ENCODE results near the gene CSF2.

CSF2 gene

DNA sequence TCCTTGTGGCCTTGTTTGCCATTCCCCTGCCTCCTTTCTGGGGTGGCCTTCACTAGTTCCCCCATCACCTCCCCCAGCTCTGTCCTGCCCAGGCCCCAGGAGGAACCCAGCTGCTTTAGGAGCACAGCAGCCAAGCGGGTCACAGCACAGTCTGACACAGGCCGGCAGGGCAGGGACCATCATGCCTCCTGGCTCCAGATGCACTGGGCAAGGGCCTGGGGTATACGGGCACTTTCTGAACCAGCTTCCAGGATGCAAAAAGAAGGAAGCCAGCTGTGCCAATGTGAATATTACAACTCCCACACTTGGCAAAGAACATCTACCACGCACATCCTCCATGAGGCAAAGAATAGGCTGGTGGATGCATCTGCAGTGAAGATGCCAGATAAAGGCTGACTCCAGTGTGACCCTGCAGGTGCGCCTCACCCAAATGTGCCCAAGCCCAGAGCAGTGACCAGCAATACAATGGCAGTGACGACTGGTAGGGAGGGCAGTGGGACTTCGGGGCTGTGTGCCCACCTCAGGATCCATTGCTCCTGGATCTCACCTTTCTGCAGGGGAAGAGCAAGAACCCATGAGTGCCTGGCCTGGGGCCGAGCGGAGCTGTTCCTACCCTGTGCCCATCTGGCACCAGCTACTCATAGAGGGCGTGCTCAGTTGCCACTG, 19.4 kb upstream of the CSF2 start:
- intact Hi-C loops (cut with DNase I): no loop called here
- DNase-seq: peak in 4 of 10 donors; percentile 1 to 70 (median 54)

DNA sequence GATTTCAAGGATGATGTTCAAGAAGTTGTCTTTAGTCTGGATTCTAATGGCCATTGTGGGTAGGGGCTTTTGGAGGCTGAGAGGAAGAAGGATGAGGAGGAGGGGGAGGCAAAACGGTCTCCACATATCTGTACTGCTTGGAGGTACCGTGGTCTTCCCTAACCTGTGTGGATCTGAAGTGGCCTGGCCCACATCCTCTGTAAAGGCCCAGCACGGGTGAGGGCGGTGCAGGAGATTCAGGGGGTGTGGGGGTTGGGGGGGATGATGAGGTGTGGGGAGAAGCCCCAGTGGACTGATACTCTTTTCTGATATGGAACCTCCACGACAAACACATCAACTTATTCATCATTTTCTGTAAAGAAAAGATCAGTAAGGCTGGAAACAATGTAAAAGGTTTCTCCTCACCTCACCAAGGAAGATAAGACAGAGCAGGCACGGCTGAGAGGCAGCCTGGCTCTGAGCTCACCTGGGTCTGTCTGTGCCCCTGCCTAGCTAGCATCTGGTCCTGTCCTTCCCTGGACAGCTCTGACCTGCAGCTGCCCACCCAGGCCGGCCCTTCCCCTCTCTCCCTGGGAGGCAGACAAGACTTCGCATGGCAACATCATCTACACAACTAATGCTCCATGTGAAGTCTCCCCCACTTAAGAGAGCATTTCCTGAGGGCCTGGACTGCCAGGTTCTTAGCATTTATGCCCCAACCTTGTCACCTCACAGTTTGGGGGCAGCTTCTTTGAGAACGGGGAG, 18.7 kb upstream of the CSF2 start:
- intact Hi-C loops (cut with DNase I): no loop called here

DNA sequence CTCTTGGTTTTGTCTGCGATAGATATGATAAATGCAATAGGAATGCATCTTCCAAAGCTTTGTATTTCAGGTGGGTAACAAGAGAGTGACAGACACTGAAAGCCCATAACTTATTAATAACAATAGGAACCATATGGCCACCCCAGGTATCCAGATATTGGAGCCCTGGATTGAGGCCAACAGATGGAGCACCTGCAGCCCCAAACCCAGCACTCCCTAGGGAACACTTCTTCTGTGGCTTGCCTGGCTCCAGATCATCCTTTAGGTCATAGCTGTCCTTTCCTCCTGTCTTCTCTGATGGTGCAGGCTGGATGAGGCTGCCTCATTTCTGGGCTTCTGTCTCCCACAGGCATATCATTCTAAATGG, 18.2 kb upstream of the CSF2 start:
- DNase-seq: no peak
- intact Hi-C loops (cut with DNase I): no loop called here

More for the DNA sequence above, 18.7 kb upstream of the CSF2 start:
- DNase-seq: peak in 3 of 10 donors; percentile 0 to 63 (median 35)

DNA sequence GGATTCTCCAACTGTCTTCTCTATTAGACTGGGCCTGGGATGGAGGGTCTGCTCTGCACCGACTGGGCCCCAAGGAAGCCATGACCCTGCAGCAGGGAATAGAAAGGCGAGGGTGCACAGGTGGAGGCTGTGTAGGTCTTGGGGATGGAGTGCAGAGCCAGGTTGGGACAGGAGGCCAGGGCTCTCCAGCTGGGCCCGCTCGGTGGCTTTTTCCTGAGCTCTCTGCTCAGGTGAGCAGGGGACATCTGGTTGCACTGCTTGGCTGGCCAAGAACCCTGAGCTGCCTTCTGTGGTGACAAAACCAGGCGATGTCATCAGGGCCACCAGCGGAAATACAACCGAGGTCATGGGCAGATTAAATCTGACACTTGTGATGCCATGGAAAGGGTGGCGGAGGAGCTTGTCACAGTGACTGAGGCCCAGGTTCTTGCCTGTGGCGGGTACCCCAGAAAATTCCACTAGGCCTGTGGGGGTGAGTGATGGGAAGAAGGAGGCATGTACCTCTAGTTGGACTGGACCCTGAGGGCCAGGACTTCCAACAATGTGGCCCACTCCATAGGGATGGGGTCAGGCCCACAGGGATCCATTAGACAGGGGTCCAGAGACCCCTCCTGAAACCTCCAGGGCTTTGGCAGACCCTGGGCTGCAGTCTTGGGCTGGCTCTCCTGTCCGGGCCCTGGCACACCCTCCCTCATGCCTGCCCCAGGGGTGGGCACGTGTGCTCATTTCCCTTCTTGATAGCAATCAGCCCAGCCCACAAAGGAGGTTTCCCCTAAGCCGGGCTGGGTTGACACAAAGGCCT, 17.6 kb upstream of the CSF2 start:
- DNase-seq: peak in 4 of 10 donors; percentile 6 to 76 (median 31)
- intact Hi-C loops (cut with DNase I): no loop called here

DNA sequence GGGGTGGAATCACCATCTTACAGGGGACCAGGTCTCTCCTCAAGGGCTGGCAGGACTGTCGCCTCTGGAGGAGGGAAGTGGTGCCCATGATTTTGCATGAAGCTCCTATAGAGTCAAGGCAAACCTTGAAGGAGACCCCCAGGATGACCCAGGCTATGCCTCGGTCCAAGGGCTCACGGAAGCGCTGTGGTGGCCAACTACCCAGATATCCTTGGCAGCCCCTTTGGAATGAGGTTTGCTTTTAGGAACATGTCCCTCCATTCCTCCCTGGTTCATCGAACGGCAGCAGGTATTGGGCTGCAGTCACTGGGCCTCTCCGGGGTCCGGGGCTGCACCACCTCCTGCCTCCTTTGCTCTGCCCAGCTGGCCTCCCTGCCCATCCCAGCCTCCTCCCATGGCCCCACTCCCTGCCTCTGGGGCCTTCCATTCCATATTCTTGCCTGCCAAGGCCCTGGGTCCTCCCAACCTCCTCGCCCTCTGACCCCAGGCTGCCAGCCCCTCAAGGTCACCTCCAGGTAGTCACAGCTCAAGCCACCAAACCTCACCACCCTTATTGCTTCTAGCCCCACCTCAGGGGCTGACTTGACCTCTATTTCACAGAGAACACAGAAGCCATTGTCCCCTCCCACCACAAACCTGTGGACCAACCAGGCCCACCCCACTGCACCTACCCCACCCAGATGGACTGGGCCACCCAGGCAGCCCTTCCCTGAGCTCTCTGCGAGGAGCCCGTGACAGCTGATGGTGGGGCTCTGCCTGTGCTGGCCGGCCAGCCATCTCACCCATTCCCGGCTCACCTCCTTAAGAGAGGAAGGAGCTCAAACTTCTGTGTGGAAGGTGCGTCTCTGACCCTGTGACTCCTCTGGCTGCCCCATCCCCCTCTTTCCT, 16.7 kb upstream of the CSF2 start:
- peak in 5 of 10 donors; percentile 3 to 71 (median 33) for DNase-seq
- intact Hi-C loops (cut with DNase I): no loop called here

DNA sequence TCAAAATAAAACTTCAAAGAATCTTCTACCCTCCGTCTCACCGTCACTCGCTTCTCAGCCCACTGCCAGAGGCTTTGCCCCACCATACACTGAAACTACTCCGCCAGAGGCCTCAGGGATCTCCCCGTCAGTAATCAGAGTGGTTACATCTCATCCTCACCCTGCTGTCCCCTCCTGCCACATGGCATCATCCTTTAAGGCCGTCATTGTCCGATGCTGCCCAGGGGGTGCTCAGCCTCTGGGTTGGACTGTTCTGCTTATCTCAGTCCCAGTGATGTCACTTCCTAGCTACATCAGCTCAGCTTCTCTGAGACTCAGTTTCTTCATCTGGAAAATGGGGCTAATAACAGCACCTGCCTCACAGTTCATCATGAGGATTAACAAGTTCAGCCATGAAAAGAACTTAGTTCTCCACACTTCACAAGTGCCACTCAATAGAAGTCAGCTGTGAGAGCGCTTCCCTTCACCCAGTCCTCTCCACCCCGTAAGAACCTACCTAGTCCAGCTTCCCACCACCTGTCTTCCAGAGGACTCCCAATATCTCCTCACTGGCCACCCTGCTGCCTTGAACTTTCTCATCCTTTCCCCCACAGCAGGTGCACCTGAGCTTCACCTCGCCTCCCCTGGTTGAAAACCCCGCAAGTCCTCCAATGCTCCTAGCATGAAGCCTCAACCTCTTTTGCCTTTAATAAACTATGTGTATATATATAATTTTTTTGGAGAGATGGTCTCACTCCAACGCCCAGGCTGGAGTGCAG, 15.9 kb upstream of the CSF2 start:
- intact Hi-C loops (cut with DNase I): no loop called here
- peak in 4 of 10 donors; percentile 1 to 41 (median 11) for DNase-seq

DNA sequence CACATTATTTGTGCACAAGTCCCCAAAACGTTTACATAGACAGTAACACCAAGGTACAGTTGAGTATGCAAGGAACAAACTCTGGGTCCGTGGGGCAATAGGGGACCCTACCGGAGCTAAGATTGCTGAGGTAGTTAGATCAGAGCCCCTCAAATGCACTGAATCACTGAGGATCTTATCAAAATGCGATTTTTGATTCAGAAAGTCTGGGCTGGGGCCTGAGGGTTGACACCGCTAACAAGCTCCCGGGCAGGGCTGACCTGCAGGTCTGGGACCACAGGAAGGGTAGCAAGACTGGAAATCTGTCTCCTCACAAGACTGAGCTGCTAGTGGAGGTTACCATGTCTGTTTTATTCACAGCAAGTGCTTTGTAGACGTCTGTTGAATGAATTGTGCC, 14.9 kb upstream of the CSF2 start:
- intact Hi-C loops (cut with DNase I): no loop called here
- DNase-seq: peak in 2 of 10 donors; percentile 1 to 11

DNA sequence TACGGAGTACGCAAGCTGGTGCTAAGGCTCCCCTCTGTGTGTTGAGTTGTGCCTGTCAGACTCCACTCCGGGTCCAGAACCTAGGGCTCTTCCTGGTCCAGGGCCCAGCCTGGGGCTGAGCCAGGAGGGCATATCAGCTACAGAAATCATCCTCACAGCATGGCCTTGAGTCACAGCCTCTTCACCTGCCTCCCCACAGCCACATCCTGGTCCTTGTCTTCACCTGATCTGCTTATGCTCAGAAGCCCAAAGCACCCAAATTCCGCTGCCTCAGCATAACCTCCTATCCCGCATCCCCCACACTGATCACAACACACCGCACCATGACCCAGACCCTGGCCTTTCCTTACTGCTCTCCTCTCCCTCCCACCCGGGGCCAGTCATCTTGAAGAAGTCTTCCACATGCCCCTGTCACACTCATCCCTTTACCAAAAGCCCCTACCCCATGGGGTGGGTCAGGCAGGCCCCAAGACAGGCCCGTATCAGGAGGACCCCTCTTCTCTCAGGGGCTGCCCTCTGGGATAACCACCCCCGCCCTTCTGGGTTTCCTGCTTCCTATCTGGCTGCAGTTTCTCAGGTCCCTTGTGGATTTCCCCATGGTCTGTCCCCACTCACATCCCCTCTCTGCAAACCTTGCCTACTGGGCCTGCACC, 14.4 kb upstream of the CSF2 start:
- peak in 4 of 10 donors; percentile 1 to 64 (median 38) for DNase-seq
- intact Hi-C loops (cut with DNase I): no loop called here

DNA sequence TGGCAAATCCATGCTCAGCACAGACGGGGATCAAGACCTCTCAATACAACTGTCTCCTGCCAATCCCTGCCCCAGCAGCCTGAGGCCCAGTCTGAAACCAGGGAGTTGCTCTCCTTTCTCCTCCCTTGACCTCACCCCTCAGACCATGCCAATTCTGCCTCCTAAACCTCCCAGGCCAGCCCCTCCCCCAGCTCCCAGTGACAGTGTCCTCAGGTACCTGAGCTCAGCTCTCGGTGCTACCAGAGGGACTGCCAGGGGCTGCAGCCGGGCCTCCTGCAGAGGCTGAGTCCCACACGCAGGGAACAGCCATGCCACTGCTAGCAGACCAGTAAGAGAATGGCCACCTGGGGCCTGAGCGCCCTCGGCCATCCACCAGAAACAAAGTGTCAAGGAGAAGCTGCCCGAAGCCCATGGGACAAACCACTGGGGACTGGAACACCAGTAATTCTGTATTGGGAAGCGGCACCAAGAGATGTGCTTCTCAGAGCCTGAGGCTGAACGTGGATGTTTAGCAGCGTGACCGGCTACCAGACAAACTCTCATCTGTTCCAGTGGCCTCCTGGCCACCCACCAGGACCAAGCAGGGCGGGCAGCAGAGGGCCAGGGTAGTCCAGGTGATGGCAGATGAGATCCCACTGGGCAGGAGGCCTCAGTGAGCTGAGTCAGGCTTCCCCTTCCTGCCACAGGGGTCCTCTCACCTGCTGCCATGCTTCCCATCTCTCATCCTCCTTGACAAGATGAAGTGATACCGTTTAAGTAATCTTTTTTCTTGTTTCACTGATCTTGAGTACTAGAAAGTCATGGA, 13.7 kb upstream of the CSF2 start:
- intact Hi-C loops (cut with DNase I): loop anchor here (5.0 kb wide), 1 partner anchor 473 kb away; no protein-coding TSS in a partner anchor
- DNase-seq: peak in 5 of 10 donors; percentile 0 to 68 (median 41)

DNA sequence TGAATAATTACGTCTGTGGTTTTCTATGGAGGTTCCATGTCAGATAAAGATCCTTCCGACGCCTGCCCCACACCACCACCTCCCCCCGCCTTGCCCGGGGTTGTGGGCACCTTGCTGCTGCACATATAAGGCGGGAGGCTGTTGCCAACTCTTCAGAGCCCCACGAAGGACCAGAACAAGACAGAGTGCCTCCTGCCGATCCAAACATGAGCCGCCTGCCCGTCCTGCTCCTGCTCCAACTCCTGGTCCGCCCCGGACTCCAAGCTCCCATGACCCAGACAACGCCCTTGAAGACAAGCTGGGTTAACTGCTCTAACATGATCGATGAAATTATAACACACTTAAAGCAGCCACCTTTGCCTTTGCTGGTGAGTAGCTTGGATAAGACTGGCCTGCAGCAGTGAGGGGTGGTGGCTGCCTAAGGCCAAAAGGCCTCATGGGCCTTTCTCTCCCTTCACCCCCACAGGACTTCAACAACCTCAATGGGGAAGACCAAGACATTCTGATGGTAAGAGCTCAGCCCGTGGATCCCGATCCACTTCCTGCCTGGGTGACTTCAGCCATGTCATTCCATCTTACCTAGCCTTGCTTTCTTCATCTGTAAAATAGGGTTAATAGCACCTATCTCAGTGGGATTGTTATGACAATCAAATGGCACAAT, 13.0 kb upstream of the CSF2 start, which contains the start of gene IL3:
TSS of gene IL3 (plus strand) at position 155 of the 661 bp plus-strand sequence. CDS start at position 207, 52 bp downstream.
- intact Hi-C loops (cut with DNase I): loop anchor here (5.0 kb wide), 1 partner anchor 473 kb away; no protein-coding TSS in a partner anchor
- peak in 5 of 10 donors; percentile 1 to 64 (median 29) for DNase-seq

DNA sequence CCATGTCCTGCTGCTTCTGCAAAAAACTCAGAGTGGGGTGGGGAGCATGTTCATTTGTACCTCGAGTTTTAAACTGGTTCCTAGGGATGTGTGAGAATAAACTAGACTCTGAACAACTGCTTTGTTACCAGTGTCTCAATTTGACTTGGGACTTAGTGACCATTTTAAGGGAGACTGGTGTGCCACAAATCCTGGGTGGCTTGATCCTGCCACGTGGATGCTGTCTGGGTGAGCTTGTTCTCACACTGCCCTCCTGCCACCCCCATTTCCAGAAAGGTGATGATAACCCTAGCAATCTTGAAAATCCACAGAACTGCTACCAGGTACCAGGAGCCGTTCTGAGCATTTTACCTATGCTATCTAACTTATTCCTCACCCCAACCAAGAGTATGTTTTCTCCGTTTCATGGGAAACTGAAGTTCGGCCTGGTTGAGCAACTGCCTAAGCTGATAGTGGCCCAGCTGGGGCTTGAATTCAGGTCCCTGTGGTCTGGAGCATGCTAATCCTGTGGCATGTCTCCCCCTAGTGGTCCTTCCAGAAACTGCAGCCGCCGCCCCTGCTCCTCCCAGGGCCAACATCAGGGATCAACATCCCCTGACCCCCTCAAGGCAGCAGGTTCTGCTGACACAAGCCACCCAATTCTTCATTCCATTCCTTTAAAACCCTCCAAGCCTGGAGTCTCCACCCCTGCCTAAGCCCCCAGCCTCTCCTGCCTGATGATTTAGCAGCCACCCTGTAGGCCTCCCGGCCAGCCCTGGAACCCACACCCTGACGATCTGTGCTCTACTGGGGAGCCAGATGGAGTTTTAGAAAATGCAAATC, 10.3 kb upstream of the CSF2 start:
- peak; percentile 54 to 94 (median 76) for DNase-seq
- intact Hi-C loops (cut with DNase I): loop anchor here (5.0 kb wide), 1 partner anchor 476 kb away; no protein-coding TSS in a partner anchor

DNA sequence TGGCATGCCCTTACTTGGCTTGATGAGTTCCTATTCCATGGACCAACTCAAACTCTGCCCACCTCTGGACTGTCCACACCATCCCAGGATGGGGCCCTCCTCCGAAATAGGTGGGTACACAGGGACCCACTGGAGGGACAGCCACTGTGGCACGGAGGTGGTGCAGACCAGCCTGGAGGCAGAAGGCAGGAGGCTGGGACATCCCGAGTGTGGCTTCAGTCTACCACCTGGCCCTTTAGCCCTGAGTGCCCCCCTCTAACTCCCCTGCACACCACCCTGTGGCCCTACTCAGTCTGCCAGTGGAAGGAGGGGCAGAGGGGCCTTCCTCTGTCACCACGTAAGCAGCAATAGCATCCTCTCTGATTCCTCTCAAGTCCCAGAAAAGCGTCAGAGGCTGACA, 9.4 kb upstream of the CSF2 start:
- intact Hi-C loops (cut with DNase I): loop anchor here (5.0 kb wide), 1 partner anchor 477 kb away; no protein-coding TSS in a partner anchor
- DNase-seq: peak in 3 of 10 donors; percentile 49 to 57 (median 55)

DNA sequence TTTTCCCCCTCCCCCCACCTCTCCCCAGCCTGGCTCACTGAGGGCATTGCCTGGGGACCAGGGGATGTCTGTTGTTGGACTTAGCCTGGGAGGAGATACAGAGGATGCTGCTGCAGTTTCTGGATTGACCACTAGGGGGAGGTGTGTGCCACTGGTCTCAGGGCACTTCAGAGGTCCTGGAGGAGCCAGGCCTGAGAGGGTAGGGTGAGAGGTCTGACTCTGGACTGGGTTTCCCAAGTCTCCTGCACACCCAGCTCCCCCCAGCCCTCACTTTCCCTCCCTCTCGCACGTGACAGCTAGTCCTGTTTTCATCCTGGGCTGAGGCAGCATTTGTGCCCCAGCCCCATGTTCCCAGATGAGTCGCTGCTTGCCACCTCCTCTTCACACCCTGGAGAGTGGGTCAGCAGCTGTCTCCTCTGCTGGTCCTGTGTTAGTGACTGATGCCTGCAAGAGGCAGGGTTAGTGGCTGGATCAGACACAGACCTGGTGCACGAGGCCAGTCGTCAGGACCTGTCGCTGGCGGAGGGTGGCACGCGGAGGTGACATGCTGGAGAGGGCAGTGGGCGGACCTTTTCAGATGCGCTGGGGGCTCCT, 8.8 kb upstream of the CSF2 start:
- DNase-seq: peak in 9 of 10 donors; percentile 39 to 93 (median 78)
- intact Hi-C loops (cut with DNase I): loop anchor here (5.0 kb wide), 1 partner anchor 478 kb away; no protein-coding TSS in a partner anchor

DNA sequence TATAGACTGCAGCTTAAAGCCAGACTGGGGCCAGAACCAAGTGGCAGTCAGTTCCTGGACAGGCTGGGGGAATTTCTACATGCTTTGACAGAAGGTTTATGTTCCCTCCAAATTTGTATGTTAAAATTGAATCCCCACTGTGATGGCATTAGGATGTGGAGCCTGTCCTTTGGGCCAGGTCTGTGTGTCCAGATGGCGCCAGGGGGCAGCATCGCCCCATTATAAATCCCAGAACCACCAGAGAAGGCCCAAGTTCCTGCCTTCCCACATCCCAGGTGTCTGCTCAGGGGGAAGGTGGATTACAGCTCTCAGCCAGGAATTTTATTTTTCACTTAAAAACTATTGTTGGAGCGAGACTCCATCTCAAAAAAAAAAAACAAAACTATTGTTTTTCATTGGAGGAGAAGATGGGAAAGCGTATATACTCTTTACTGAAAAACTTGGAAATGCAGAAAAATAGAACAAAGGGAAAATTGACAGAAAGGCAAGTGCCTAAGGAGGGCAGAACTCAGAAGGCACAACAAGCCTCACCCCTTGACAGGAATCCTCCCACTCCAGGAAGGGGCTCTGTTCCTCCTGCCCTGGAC, 8.1 kb upstream of the CSF2 start:
- peak in 4 of 10 donors; percentile 31 to 80 (median 74) for DNase-seq

More for the DNA sequence above, 8.1 kb upstream of the CSF2 start:
- intact Hi-C loops (cut with DNase I): no loop called here
